NCI-H1105 (cell line): ENCODE measurements around the gene ZNF880.
"Not testable (repeated sequence)": the region's sequence is repeated elsewhere in the genome, so short reads cannot be mapped to it uniquely, and the experiment has no call there.

Experiments used
- DNase-seq: peaks from one replicate; lab custom pipeline; 2025; lab: John Stamatoyannopoulos, UW

The ZNF880 gene

DNA sequence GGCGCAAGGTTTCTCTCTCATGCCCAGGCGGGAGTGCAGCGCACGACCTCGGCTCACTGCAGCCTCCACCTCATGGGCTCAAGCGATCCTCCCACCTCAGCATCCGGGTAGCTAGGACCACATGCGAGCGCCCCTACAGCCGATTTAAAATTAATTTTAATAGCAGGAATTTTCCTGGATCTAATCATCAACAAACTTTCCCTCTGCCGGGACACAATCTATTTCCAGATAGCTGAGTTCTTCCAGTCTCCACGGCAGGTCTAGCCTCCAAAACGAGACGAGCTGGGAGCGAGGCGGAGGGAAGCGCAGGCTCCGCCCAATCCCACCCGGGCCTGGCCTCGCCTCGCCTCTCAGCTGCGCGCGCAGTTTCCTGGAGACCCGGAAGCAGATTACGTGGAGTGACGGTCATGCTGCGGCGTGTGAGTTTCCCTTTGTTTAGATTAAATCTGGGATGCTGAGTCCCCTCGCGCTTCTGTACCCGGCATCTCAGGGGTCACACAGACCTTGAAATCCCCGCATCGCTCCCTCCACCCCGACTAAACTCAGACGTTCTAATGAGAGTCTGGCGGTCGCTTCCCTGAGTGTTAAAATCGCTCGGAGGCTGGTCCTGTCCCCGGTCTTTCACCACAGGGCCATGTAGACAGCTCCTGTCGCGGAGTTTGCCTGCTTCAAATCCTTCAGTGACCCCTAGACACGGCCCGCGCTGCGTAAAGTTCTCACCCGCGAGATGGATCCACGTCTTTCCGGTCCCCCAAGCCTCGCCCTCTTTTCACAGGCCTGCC lies at the start of gene ZNF880:
TSS of gene ZNF880 (plus strand) at position 365 of the 782 bp plus-strand sequence. CDS start at position 408, 43 bp downstream.
- DNase-seq, result no peak

GRCh38 chr19:52322429-52322828 lies 47.3 kb upstream of the ZNF880 start:
- no peak for DNase-seq

- no peak for DNase-seq
Observed at GRCh38 chr19:52331757-52332156, 38.0 kb upstream of the ZNF880 start.

- no peak for DNase-seq
Observed at GRCh38 chr19:52335768-52336116, 34.0 kb upstream of the ZNF880 start.

DNA sequence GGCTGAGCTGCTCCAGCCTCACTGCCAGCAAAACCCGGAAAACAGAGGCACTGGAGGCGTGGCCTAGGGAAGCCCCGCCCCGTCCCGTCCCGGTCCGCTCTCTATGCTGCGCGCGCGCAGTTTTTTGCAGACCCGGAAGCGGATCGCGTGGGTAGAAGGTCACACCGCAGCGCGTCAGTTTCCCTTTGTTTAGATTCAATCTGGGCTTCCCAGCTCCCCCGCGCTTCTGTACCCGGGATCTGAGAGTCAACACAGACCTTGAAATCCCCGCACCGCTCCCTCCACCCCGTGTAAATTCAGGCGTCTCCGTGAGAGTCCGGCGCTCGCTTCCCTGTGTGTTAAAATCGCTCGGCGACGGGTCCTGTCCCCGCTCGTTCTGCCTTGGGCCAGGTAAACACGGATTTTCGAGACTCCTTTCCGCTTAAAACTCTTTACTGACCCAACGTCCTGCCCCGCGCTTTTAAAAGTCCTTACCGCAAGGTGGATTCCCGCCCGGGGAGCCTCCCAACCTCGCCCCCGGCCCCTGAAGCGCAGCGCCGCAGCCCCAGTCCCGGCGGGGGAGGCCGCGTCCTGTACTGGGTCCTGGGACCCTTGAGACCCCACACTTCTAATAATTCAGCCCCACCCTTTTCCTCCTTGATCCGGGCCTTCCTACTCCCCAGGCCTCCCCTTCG lies 33.5 kb upstream of the ZNF880 start, which contains the start of gene ZNF610:
TSS of gene ZNF610 (plus strand) at position 127 of the 674 bp plus-strand sequence. CDS start 12,930 bp downstream, outside the sequence.
- peak; percentile 75 for DNase-seq

DNA sequence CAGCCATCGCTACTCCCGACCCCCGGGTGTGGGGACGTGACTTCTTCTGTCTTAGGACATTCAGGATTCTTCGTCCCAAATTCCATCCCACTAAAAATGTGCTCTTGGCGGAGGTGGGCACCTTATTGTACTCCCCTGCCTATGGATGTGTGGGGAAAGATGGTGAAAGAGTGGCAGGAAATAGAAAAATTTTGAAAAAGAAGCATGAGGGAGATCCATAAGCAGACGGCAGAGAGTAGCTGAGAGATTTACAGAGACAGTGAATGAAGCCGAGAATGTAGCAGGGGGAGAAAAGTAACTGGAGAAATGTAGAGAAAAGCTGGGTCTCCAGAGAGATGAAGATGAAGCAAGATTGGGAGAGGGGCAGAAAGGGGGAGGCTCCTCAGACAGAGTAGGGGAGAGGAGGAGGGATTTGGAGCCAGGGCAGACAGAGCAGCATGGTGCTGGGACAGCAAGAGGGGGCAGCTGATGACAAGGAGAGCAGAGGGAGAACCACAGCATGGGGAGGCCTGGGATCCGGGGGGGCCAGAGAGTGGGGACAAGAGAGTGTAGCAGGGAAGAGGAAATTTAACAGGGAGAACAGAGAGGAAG lies 32.8 kb upstream of the ZNF880 start:
- no peak for DNase-seq

- DNase-seq, result not testable (repeated sequence)
Observed at GRCh38 chr19:52339022-52339421, 30.7 kb upstream of the ZNF880 start.

GRCh38 chr19:52343548-52343947 lies 26.2 kb upstream of the ZNF880 start:
- DNase-seq, result peak; percentile 69

GRCh38 chr19:52345162-52345561 lies 24.6 kb upstream of the ZNF880 start:
- no peak for DNase-seq

- DNase-seq, result no peak
Observed at GRCh38 chr19:52351512-52351911, 18.2 kb upstream of the ZNF880 start.

DNA sequence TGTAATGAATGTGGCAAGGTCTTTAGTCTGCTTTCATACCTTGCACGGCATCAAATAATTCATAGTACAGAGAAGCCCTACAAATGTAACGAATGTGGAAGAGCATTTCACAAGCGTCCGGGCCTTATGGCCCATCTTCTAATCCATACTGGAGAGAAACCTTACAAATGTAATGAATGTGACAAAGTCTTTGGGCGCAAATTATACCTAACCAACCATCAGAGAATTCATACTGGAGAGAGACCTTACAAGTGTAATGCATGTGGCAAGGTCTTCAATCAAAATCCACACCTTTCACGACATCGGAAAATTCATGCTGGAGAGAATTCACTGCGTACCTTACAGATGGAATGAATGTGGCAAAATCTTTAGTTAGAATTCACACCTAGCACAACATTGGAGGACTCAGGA lies 3.3 kb upstream of the ZNF880 start:
- DNase-seq, result no peak

DNA sequence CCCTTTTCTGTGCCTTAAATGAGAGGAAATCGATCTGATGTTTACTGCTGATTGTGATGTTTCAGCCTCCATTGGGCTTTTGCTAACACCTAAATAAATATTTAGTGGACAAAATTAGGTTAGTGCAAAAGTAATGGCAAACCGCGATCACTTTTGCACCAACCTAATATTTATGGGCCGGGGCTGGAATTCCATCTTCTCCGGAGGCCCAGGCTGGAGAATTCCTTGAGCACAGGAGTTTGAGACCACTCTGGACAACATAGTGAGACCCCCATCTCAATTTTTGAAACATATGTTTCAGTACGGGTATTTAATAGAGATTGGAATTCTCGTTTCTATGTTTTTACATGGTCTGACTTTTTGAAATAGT lies 603 bp downstream of the ZNF880 start:
- no peak for DNase-seq

DNA sequence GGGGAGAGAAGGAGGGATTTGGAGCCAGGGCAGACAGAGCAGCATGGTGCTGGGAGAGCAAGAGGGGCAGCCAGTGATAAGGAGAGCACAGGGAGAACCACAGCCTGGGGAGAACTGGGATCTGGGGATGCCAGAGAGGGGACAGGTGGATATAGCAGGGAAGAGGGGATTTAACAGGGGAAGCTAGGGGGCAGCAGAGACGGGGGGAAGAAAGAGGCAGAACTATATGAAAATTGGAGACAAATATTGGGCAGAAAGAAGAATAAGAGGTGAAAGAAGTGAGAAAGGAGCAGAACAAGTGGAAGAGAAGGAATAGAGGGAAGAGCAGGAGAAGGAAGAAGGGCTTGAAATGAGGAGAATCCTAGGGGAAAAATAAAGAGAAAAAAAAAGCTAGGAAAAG lies 21.4 kb downstream of the ZNF880 start:
- no peak for DNase-seq

- DNase-seq, result peak; percentile 94
Observed at GRCh38 chr19:52397310-52398080, 27.8 kb downstream of the ZNF880 start, which contains the start of gene ZNF528. ZNF528 (plus strand) TSS chr19:52397849; CDS start chr19:52402014, 4,165 bp downstream.

- DNase-seq, result peak; percentile 0
Observed at GRCh38 chr19:52398081-52398441, 28.3 kb downstream of the ZNF880 start.

DNA sequence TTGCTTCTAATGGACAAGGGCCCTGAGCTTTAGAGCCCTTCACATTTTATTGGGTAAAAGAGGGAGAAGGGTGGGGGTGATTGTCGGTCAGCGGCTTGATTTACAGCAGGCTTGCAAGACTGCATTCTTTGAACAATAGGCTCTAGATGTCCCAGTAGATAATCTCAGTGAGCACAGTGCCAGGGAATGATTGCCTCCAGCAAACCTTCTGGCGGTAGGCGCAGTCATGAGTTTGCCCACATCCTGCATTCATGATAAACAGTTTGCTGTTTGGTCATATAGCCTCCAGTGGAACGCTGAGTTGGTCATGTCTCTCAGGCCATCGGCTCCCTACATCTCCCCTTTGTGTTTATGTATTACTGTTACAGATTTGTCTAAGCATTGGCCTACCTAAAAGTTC lies 40.6 kb downstream of the ZNF880 start:
- DNase-seq, result no peak

- no peak for DNase-seq
Observed at GRCh38 chr19:52415711-52416110, 46.0 kb downstream of the ZNF880 start.

DNA sequence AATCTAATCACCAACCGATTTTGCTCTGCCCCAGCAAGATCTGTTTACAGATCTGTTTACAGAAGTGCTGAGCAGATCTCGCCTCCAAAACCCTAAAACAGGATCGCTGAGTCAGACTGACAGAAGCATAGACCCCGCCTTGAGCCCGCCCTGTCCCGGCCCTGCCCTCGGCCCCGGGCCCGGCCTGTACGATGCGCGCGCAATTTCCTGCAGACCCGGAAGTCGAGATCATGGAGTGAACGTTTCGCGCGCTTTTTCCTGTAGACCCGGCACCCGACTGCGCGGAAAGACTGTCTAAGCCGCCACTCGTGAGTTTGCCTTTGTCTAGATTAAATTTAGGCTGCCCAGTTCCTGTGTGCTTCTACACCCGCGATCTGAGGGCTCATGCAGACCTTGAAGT lies 59.2 kb downstream of the ZNF880 start, which contains the start of gene ZNF534:
TSS of gene ZNF534 (plus strand) at position 212 of the 400 bp plus-strand sequence. CDS start 2,327 bp downstream, outside the sequence.
- no peak for DNase-seq
